Hindlimb muscle (tissue), 1 donor: Measurements from ENCODE around the gene PLPP7. TPM values are rescaled to one million over a fixed set of nuclear protein-coding genes. Genes with fewer than 3 reads are reported as not detected.
"Not testable (repeated sequence)": the region's sequence is repeated elsewhere in the genome, so short reads cannot be mapped to it uniquely, and the experiment has no call there.

Experiments used
- DNase-seq: peaks from one replicate; pipeline ENCODE4 v3.0.0-alpha.2; 2013
- polyA plus RNA-seq: library from polyadenylated mRNA; unstranded; fragments of 120-200 nt; gene quantifications from one replicate; pipeline ENCODE4 v1.2.1, GENCODE V29; 2013; ENCODE audit not compliant: insufficient read length

PLPP7 gene
- polyA plus RNA-seq, 1 donor: 51.0 TPM

GRCh38 chr9:131331996-131332395 is 42.5 kb downstream of the PLPP7 start:
- not testable (repeated sequence) for DNase-seq

- no peak for DNase-seq
Measured at GRCh38 chr9:131333771-131334628, 44.5 kb downstream of the PLPP7 start.

- no peak for DNase-seq
Measured at GRCh38 chr9:131334629-131335367, 45.3 kb downstream of the PLPP7 start.

GRCh38 chr9:131335368-131335755 is 45.8 kb downstream of the PLPP7 start:
- DNase-seq: no peak

- DNase-seq: no peak
Measured at GRCh38 chr9:131337131-131337848, 47.8 kb downstream of the PLPP7 start.

GRCh38 chr9:131339212-131339611 is 49.7 kb downstream of the PLPP7 start:
- DNase-seq: not testable (repeated sequence)

GRCh38 chr9:131344931-131345535 is 55.5 kb downstream of the PLPP7 start:
- not testable (repeated sequence) for DNase-seq

- no peak for DNase-seq
Measured at GRCh38 chr9:131346559-131346958, 57.0 kb downstream of the PLPP7 start.

- DNase-seq: no peak
Measured at GRCh38 chr9:131347376-131348020, 58.0 kb downstream of the PLPP7 start.

GRCh38 chr9:131348631-131349521 is 59.4 kb downstream of the PLPP7 start:
- no peak for DNase-seq

- no peak for DNase-seq
Measured at GRCh38 chr9:131349522-131349880, 60.0 kb downstream of the PLPP7 start.

- peak; percentile 79 for DNase-seq
Measured at GRCh38 chr9:131349881-131350563, 60.5 kb downstream of the PLPP7 start.

- DNase-seq: not testable (repeated sequence)
Measured at GRCh38 chr9:131356479-131356878, 67.0 kb downstream of the PLPP7 start.

GRCh38 chr9:131358556-131358955 is 69.0 kb downstream of the PLPP7 start:
- no peak for DNase-seq

Other genes starting within 250 kb of the PLPP7 start
- gene AIF1L, start 193.2 kb upstream of the PLPP7 start, polyA plus RNA-seq: 21.5 TPM
- 34.7 TPM for gene NUP214, start 164.1 kb upstream of the PLPP7 start, polyA plus RNA-seq
- 44.5 TPM for gene FAM78A, start 13.2 kb upstream of the PLPP7 start, polyA plus RNA-seq
- 174 TPM for gene PRRC2B, start 104.4 kb downstream of the PLPP7 start, polyA plus RNA-seq
- 29.9 TPM for gene POMT1, start 213.2 kb downstream of the PLPP7 start, polyA plus RNA-seq
- 27.1 TPM for gene UCK1, start 241.5 kb downstream of the PLPP7 start, polyA plus RNA-seq